DND-41 (cell line): ENCODE data around the gene VPS16.

Source experiments
- CTCF ChIP-seq: IDR thresholded peaks from 2 replicates; pipeline ENCODE4 v1.5.1; 2012; ENCODE audit warnings: borderline replicate concordance, low read length, moderate library complexity, mild to moderate bottlenecking; ENCODE audit not compliant: poor library complexity, severe bottlenecking; ENCODE audit errors: extremely low read depth
- EZH2 ChIP-seq: IDR thresholded peaks from 3 replicates; pipeline ENCODE4 v1.6.1; 2012; ENCODE audit warnings: borderline replicate concordance, low read depth, mild to moderate bottlenecking, moderate library complexity, low read length, inconsistent platforms; ENCODE audit not compliant: severe bottlenecking

GRCh38 chr20:2909953-2910352 lies 69.4 kb downstream of the VPS16 start:
- no peak for TF ChIP-seq CTCF
- TF ChIP-seq EZH2 = no peak
